ENCODE results near the gene PFKL.

GRCh38 chr21:44375281-44375651 lies 75.4 kb downstream of the PFKL start:
- TF ChIP-seq, protein P1, sequence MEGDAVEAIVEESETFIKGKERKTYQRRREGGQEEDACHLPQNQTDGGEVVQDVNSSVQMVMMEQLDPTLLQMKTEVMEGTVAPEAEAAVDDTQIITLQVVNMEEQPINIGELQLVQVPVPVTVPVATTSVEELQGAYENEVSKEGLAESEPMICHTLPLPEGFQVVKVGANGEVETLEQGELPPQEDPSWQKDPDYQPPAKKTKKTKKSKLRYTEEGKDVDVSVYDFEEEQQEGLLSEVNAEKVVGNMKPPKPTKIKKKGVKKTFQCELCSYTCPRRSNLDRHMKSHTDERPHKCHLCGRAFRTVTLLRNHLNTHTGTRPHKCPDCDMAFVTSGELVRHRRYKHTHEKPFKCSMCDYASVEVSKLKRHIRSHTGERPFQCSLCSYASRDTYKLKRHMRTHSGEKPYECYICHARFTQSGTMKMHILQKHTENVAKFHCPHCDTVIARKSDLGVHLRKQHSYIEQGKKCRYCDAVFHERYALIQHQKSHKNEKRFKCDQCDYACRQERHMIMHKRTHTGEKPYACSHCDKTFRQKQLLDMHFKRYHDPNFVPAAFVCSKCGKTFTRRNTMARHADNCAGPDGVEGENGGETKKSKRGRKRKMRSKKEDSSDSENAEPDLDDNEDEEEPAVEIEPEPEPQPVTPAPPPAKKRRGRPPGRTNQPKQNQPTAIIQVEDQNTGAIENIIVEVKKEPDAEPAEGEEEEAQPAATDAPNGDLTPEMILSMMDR (IDR thresholded peaks at IDR 0.05): no peak
- TF ChIP-seq EZH2 (IDR thresholded peaks at IDR 0.05) (no peak), EZH2phosphoT487 (IDR thresholded peaks at IDR 0.05) (no peak)

Measured in neural progenitor cell (in vitro differentiated cells).